HG02852 (cell line): Measurements from ENCODE around the gene PRR3.

Source experiments
- ATAC-seq: cut with Tn5 transposase; IDR thresholded peaks from one replicate; pipeline ENCODE4 v1.9.1; 2021; ENCODE audit warnings: mild to moderate bottlenecking, moderate library complexity; ENCODE audit not compliant: unreplicated experiment

PRR3 gene

GRCh38 chr6:30611150-30611855 is 54.2 kb downstream of the PRR3 start:
- no peak for ATAC-seq

- ATAC-seq: no peak
These were observed 54.7 kb downstream of the PRR3 start for GRCh38 chr6:30611856-30612194.

- no peak for ATAC-seq
These were observed 55.1 kb downstream of the PRR3 start for GRCh38 chr6:30612213-30612612.

- no peak for ATAC-seq
These were observed 55.7 kb downstream of the PRR3 start for GRCh38 chr6:30612687-30613248.
